Measurements from ENCODE around the gene TRIM59.
"Not testable (repeated sequence)": the region's sequence is repeated elsewhere in the genome, so short reads cannot be mapped to it uniquely, and the experiment has no call there.

The TRIM59 gene

GRCh38 chr3:160454995-160455394 is 5.4 kb upstream of the TRIM59 start:
- no peak for DNase-seq

- not testable (repeated sequence) for DNase-seq
Observed at GRCh38 chr3:160452251-160452650, 2.7 kb upstream of the TRIM59 start.

DNA sequence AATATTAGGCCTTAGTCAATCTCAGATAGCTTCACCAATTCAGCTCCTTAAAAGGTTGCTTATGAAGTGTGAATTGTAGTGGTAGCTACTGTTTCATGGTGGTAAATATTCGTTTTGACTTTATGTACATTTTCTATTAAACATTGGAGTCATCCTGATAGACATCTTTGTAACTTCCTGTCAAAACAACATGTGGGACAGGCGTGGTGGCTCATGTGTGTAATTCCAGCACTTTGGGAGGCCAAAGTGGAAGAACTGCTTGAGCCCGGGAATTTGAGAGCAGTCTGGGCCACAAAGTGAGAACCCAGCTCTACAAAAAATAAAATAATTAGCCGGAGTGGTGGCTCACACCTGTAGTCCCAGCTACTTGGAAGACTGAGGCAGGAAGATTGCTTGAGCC is 2.0 kb upstream of the TRIM59 start:
- DNase-seq: no peak

DNA sequence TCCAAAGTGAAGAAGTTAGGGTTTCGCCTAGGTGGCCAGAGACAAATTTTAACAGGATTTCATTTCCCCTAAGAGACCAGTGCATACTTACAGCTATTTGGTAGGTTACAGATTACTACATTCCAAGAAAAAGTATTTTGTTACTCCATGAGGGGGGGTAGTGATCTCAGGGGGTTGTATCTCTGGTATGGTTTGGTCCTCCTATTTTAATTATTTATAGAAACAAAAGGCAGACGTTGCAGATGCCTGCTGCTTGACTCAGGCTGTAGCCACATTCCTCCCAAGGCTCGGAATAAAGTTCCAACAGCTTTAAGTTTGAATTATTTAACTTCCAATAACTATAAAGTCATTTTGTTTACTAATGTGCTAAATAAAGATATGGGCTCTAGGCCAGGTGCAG is 1.3 kb upstream of the TRIM59 start:
- no peak for DNase-seq

DNA sequence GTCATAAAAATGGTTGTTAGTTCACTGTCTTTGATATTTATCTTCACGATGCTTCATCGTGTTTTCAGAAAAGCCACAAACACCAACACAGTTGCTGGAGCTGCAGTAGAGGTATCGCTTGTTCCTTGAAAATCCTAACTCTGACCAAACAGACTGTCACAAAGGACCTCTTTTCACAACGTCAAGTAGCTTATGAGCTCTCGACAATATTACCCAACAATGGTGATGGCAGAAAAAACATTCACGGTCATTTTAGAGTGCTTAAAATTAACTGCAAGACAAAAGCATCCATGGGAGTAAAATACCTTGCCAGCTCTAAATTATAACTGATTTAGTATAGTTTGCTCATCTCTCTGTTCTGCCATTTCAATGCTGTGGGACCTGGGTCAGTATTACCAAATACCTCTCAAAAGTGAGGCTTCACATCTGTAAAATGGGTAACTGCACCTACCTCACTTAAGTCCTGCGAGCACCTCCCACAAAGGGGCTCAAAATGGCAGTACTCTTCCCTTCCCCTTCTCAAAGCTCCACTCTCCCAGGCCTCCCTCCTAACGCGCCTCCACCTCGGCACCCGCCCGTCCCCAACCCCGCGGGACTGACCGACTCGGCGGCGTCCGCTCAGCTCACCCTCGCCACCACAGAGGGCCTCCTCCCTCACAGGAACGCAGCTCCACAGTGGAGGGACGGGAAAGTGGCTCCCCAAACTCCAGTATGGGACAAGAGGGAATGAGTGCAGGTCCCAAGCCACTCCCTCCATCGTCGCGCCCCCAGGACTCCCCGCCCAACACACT is 546 bp downstream of the TRIM59 start:
- DNase-seq: no peak

GRCh38 chr3:160447544-160447943 is 2.0 kb downstream of the TRIM59 start:
- no peak for DNase-seq

DNA sequence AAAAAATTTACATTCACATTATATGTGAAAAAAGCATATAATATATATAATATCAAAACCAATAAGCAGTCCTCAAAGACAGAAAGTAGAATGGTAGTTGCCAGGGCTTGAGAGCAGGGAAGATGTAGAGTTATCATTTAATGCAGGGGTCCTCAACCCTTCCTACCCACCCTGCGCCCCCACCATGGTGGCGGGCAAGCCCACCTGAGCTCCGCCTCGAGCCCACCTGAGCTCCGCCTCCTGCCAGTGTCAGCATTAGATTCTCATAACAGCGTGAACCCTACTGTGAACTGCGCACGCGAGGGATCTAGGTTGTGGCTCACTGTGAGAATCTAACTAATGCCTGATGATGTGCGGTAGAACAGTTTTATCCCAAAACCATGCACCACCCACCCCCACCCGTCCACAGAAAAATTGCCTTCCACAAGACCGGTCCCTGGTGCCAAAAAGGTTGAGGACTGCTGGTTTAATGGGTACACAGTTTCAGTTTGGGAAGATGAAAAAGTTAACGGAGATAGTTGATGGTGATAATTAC is 3.0 kb downstream of the TRIM59 start:
- no peak for DNase-seq

DNA sequence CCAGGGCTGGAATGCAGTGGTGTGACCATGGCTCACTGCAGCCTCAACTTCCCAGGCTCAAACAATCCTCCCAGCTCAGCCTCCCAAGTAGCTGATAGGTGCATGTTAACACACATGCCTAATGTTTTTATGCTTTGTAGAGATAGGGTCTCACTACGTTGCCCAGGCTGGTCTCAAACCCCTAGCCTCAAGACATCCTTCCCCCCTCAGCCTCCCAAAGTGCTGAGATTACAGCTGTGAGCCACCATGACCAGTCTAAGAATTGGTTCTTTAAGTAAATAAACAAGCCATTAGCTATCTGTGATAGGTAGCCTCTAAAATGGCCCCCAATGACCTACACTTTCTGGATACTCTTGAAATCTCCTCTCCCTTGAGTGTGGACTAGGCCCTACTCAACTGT is 3.7 kb downstream of the TRIM59 start:
- DNase-seq: no peak

DNA sequence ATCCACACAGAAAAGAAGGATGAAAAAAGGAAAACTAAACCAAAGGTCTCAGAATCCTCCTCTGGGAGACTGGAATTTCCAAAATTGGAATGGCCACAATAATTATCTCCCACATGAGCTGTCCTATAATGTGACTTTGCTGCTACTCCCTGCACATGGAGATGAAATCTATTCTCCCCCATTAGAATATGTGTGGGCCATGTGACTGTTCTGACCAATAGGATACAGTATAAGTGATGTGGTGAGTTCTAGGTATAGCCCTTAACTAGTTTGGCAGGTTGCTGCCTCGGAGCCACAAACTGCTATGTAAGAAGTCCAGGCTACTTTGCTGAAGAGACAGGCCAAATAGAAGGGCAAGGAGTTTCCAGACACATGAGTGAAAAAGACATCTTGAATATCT is 5.2 kb downstream of the TRIM59 start:
- DNase-seq: no peak

DNA sequence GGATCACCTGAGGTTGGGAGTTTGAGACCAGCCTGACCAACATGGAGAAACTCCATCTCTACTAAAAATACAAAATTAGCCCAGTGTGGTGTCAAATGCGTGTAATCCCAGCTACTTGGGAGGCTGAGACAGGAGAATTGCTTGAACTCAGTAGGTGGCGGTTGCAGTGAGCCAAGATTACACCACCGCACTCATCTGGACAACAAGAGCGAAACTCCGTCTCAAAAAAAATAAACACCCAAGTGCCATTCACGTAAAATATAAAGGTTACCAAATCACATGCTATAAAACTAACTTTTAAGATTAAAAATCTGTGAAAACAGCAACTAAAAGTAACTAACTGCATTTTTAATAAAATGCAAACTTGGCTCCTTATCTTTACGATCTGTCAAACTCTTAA is 8.9 kb downstream of the TRIM59 start:
- DNase-seq: no peak

DNA sequence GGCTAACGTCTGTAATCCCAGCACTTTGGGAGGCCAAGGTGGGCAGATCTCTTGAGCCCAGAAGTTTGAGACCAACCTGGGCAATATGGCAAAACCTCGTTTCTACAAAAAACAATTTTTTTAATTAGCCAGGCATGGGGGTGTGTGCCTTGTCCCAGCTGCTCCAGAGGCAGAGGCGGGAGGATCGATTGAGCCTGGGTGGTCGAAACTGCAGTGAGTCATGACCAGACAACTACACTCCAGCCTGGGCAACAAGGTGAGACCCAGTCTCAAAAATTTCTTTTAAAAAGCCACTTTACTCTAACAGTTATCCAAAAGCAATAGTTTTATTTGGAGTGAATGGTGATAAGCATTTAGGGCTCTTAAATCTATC is 12.5 kb downstream of the TRIM59 start:
- DNase-seq: no peak

GRCh38 chr3:160435747-160436146 is 13.8 kb downstream of the TRIM59 start:
- no peak for DNase-seq

DNA sequence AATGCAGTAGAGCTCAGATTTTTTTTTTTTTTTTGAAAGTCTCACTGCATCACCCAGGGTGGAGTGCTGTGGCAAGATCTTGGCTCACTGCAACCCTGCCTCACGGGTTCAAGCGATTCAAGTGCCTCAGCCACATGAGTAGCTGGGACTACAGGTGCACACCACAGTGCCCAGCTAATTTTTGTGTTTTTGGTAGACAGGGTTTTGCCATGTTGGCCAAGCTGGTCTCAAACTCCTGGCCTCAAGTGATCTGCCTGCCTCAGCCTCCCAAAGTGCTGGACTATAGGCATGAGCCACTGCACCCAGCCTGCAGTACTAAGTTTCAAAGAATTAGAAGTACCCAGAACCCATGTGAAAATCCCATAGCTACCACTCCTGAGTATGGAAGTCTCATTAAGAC is 14.5 kb downstream of the TRIM59 start:
- DNase-seq: no peak

DNA sequence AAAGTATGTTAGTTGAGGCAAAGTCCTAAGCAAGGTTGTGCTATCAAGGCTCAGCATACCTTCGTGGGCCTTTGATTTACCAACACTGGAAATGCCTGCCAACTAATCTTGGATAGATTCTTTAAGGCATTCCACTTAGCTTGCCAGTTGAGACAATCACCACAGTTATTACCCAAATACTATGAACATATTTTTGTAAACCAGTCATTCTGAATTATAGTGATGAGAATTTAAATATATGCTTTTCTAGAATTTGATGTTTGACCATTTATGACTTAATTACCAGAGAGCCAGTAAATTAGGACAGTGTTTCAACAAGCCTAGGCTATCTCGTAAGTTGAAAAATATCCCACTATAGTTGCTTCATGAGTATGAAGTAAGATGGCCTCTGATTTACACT is 15.5 kb downstream of the TRIM59 start:
- DNase-seq: no peak

GRCh38 chr3:160427832-160428424 is 21.7 kb downstream of the TRIM59 start:
- no peak for DNase-seq

DNA sequence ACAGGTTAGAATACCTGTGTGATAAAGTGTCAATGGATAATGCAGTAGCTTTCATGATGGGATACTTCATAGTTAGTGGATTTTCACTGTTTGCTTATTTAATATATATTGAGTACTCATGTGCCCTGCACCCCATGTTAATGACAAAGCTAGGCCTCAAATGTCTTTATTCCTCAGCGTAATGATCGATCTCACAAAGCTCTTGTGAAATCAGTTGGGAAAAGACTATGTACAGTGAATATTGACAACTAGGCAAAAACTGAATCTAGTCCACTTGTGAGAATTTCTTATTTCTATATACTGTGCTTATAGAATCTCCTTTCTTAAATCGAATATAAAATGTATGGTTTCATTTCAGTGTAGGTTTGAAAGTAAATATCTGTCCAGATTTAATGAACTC is 32.3 kb downstream of the TRIM59 start:
- DNase-seq: no peak

- peak; percentile 63 for DNase-seq
Observed at GRCh38 chr3:160413613-160414248, 35.9 kb downstream of the TRIM59 start.

DNA sequence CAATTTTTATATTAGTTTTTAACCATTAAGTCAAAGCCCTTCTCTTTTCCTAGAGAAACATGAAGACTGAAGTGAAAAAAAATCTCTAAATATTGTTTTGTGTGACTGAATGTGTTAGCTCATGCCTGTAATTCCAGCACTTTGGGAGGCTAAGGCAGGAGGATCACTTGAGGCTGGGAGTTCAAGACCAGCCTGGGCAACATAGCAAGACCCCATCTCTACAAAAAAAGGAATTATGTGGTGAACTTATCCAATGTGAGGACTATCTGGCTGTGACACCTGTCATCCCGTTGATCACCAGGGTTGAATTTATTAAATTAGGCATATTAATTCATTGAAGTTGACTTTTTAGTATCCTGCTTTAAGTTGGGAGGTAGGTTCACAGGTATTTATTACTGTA is 37.1 kb downstream of the TRIM59 start:
- DNase-seq: no peak

GRCh38 chr3:160409812-160410610 is 39.6 kb downstream of the TRIM59 start:
- no peak for DNase-seq

DNA sequence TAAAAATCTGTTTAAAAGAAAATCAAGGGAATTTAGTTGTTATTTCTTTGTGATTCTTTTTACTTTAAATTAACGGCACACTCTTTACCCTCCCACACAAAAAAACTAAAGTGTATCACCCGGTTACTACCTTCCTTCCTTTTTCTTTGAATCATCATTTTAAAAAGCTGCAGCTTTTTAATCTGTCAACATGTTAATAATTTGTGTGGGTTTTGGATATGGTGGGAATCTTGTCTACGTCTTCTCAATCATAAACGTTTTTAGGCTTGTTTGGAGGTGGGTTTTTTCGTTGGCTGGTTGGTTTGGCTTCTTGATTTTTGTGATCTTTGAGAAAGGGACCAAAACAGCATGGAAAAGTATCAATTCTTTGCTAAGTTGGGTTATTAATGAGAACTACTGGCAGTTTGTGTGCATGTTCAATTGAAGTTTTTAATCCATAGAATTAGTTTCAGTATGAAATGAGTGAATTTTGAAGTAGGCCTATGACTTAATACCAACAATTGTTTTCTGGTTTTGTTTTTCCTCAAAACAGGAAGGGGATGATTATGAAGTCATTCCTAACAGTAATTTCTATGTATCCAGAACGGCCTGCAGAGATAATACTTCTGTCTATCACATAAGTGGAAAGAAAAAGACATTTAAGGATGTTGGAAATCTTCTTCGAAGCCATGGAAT is 45.7 kb downstream of the TRIM59 start:
- no peak for DNase-seq

- no peak for DNase-seq
Observed at GRCh38 chr3:160403028-160403545, 46.5 kb downstream of the TRIM59 start.

DNA sequence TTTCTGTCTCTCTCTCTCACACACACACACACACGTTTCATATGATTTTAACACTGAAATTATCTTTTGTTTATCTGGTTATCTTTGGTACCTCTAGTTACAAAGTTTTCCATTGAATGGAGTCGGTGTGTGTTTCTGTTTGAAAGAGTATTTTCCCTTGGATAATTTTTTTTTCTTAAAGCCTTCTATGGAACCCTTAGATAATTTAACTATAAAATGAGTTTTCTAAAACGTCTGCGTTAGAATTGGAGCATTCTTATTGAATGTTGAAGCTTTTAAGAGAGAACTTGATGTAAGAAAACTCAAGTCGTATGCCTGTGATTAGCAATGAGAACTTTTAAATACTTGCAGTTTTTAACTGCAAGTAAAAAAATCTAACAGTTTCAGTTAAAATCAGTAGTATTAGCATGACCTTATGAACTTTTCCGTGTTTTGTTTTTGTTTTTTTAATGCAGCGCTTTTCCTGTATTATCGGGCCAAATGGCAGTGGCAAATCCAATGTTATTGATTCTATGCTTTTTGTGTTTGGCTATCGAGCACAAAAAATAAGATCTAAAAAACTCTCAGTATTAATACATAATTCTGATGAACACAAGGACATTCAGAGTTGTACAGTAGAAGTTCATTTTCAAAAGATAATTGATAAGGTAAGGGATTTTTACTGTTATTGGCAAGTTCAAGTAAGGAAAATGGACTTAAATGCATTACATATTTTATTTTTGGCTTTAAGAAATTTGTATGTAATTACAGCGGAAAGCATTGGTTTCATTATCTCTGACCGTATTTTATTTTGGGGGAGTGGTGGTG is 47.2 kb downstream of the TRIM59 start:
- DNase-seq: no peak
